CD4-positive, alpha-beta T cell treated with Interleukin-17A for 4 hours (primary cell): ENCODE results near the gene LMBR1L.
A peak's percentile ranks its signal among the peaks of the same experiment; 100 is the strongest.
"Not testable (repeated sequence)": the region's sequence is repeated elsewhere in the genome, so short reads cannot be mapped to it uniquely, and the experiment has no call there.

Experiments
- DNase-seq: peaks from one replicate; pipeline ENCODE4 v3.0.0-alpha.2; 2020; ENCODE audit warnings: mixed read lengths

Gene LMBR1L

GRCh38 chr12:49110464-49111155 is at the start of gene LMBR1L:
LMBR1L (minus strand) TSS chr12:49110847; CDS start chr12:49110555, 292 bp downstream.
- DNase-seq = peak; percentile 97

- no peak for DNase-seq
Measured at GRCh38 chr12:49160399-49160798, 49.8 kb upstream of the LMBR1L start.

- DNase-seq = no peak
Measured at GRCh38 chr12:49154221-49154620, 43.6 kb upstream of the LMBR1L start.

GRCh38 chr12:49147384-49147783 is 36.7 kb upstream of the LMBR1L start:
- DNase-seq = no peak

GRCh38 chr12:49146406-49146805 is 35.8 kb upstream of the LMBR1L start:
- no peak for DNase-seq

GRCh38 chr12:49144384-49144783 is 33.7 kb upstream of the LMBR1L start:
- no peak for DNase-seq

GRCh38 chr12:49138999-49139398 is 28.4 kb upstream of the LMBR1L start:
- DNase-seq = no peak

GRCh38 chr12:49138587-49138986 is 27.9 kb upstream of the LMBR1L start:
- DNase-seq = no peak

- no peak for DNase-seq
Measured at GRCh38 chr12:49137476-49137875, 26.8 kb upstream of the LMBR1L start.

- DNase-seq = not testable (repeated sequence)
Measured at GRCh38 chr12:49136997-49137396, 26.4 kb upstream of the LMBR1L start.

- DNase-seq = no peak
Measured at GRCh38 chr12:49133590-49133989, 22.9 kb upstream of the LMBR1L start.

GRCh38 chr12:49133014-49133413 is 22.4 kb upstream of the LMBR1L start:
- no peak for DNase-seq

GRCh38 chr12:49131894-49132461 is 21.3 kb upstream of the LMBR1L start:
- DNase-seq = no peak

GRCh38 chr12:49131051-49131893 is 20.6 kb upstream of the LMBR1L start, which contains the start of gene TUBA1B:
TUBA1B (minus strand) TSS chr12:49131395; CDS start chr12:49131300, 95 bp downstream.
- peak; percentile 94 for DNase-seq

GRCh38 chr12:49130151-49131050 is 19.8 kb upstream of the LMBR1L start:
- DNase-seq = peak; percentile 97

- no peak for DNase-seq
Measured at GRCh38 chr12:49129332-49130150, 18.9 kb upstream of the LMBR1L start.

GRCh38 chr12:49127971-49128370 is 17.3 kb upstream of the LMBR1L start:
- not testable (repeated sequence) for DNase-seq

GRCh38 chr12:49126852-49127763 is 16.5 kb upstream of the LMBR1L start:
- DNase-seq = no peak

GRCh38 chr12:49121047-49121696 is 10.5 kb upstream of the LMBR1L start:
- no peak for DNase-seq

GRCh38 chr12:49111206-49111605 is 559 bp upstream of the LMBR1L start:
- DNase-seq = no peak
